ENCODE measurements around the gene ECI1. TPM values are rescaled to one million over a fixed set of nuclear protein-coding genes. Genes with fewer than 3 reads are reported as not detected.

ECI1 gene
- total and polyA plus RNA-seq, 4 donors = 18.8 to 58.9 (median 53.9) TPM

GRCh38 chr16:2235695-2236336 lies 15.6 kb downstream of the ECI1 start:
- Histone ChIP-seq H3K27ac (ENCODE audit: low read depth, low read length) (no peak overlapping the region), H3K36me3 (ENCODE audit: control insufficient read depth, insufficient read depth, low read length) (peaks cover 96% of the 10 kb centered on the region), H3K9me3 (ENCODE audit: control insufficient read depth, insufficient read depth, low read length) (no peaks in the 10 kb centered on the region), H3K4me1 (ENCODE audit: control insufficient read depth, insufficient read depth, low read length) (peaks cover 21% of the 10 kb centered on the region), H3K4me3 (ENCODE audit: low read depth, low read length) (no peak overlapping the region), H3K27me3 (ENCODE audit: control insufficient read depth, insufficient read depth, low read length) (peaks cover 15% of the 10 kb centered on the region)
- DNase-seq (ENCODE audit: low read depth in 4 of 6, low spot score in 6 of 6) = no peak
- WGBS (ENCODE audit: insufficient coverage) = 78% methylated on average over 19 of the region's 19 CpGs

- 94% methylated on average over 28 of the region's 28 CpGs for WGBS (ENCODE audit: insufficient coverage)
These were observed 16.1 kb downstream of the ECI1 start for GRCh38 chr16:2235234-2235651.

GRCh38 chr16:2234813-2235170 lies 16.6 kb downstream of the ECI1 start:
- 92% methylated on average over 16 of the region's 18 CpGs for WGBS (ENCODE audit: insufficient coverage)
- Histone ChIP-seq H3K27me3 (ENCODE audit: control insufficient read depth, insufficient read depth, low read length) (peaks cover 15% of the 10 kb centered on the region), H3K27ac (ENCODE audit: low read depth, low read length) (no peak overlapping the region), H3K9me3 (ENCODE audit: control insufficient read depth, insufficient read depth, low read length) (no peaks in the 10 kb centered on the region), H3K4me3 (ENCODE audit: low read depth, low read length) (no peak overlapping the region), H3K36me3 (ENCODE audit: control insufficient read depth, insufficient read depth, low read length) (peaks cover 99% of the 10 kb centered on the region), H3K4me1 (ENCODE audit: control insufficient read depth, insufficient read depth, low read length) (peaks cover 21% of the 10 kb centered on the region)
- DNase-seq (ENCODE audit: low read depth in 4 of 6, low spot score in 6 of 6) = no peak

More at GRCh38 chr16:2235234-2235651, 16.1 kb downstream of the ECI1 start:
- no peak overlapping the region for H3K4me3 ChIP-seq (ENCODE audit: low read depth, low read length)
- H3K4me1 ChIP-seq (ENCODE audit: control insufficient read depth, insufficient read depth, low read length) = peaks cover 21% of the 10 kb centered on the region
- H3K9me3 ChIP-seq (ENCODE audit: control insufficient read depth, insufficient read depth, low read length) = no peaks in the 10 kb centered on the region
- peaks cover 15% of the 10 kb centered on the region for H3K27me3 ChIP-seq (ENCODE audit: control insufficient read depth, insufficient read depth, low read length)
- no peak overlapping the region for H3K27ac ChIP-seq (ENCODE audit: low read depth, low read length)
- H3K36me3 ChIP-seq (ENCODE audit: control insufficient read depth, insufficient read depth, low read length) = peaks cover 97% of the 10 kb centered on the region
- DNase-seq (ENCODE audit: low read depth in 4 of 6, low spot score in 6 of 6) = no peak

- Histone ChIP-seq H3K9me3 (ENCODE audit: control insufficient read depth, insufficient read depth, low read length) (no peaks in the 10 kb centered on the region), H3K27ac (ENCODE audit: low read depth, low read length) (no peak overlapping the region), H3K36me3 (ENCODE audit: control insufficient read depth, insufficient read depth, low read length) (peaks cover 99% of the 10 kb centered on the region), H3K27me3 (ENCODE audit: control insufficient read depth, insufficient read depth, low read length) (peaks cover 15% of the 10 kb centered on the region), H3K4me1 (ENCODE audit: control insufficient read depth, insufficient read depth, low read length) (peaks cover 21% of the 10 kb centered on the region), H3K4me3 (ENCODE audit: low read depth, low read length) (no peak overlapping the region)
- no peak for DNase-seq (ENCODE audit: low read depth in 4 of 6, low spot score in 6 of 6)
- 94% methylated on average over 40 of the region's 51 CpGs for WGBS (ENCODE audit: insufficient coverage)
These were observed 17.2 kb downstream of the ECI1 start for GRCh38 chr16:2233872-2234812.

GRCh38 chr16:2233046-2233775 lies 18.2 kb downstream of the ECI1 start:
- H3K27me3 ChIP-seq (ENCODE audit: control insufficient read depth, insufficient read depth, low read length) = peaks cover 15% of the 10 kb centered on the region
- H3K27ac ChIP-seq (ENCODE audit: low read depth, low read length) = no peak overlapping the region
- H3K4me1 ChIP-seq (ENCODE audit: control insufficient read depth, insufficient read depth, low read length) = peaks cover 21% of the 10 kb centered on the region
- WGBS (ENCODE audit: insufficient coverage) = 92% methylated on average over 28 of the region's 28 CpGs
- H3K36me3 ChIP-seq (ENCODE audit: control insufficient read depth, insufficient read depth, low read length) = peaks cover 99% of the 10 kb centered on the region
- no peaks in the 10 kb centered on the region for H3K9me3 ChIP-seq (ENCODE audit: control insufficient read depth, insufficient read depth, low read length)
- H3K4me3 ChIP-seq (ENCODE audit: low read depth, low read length) = no peak overlapping the region
- DNase-seq (ENCODE audit: low read depth in 4 of 6, low spot score in 6 of 6) = no peak

DNA sequence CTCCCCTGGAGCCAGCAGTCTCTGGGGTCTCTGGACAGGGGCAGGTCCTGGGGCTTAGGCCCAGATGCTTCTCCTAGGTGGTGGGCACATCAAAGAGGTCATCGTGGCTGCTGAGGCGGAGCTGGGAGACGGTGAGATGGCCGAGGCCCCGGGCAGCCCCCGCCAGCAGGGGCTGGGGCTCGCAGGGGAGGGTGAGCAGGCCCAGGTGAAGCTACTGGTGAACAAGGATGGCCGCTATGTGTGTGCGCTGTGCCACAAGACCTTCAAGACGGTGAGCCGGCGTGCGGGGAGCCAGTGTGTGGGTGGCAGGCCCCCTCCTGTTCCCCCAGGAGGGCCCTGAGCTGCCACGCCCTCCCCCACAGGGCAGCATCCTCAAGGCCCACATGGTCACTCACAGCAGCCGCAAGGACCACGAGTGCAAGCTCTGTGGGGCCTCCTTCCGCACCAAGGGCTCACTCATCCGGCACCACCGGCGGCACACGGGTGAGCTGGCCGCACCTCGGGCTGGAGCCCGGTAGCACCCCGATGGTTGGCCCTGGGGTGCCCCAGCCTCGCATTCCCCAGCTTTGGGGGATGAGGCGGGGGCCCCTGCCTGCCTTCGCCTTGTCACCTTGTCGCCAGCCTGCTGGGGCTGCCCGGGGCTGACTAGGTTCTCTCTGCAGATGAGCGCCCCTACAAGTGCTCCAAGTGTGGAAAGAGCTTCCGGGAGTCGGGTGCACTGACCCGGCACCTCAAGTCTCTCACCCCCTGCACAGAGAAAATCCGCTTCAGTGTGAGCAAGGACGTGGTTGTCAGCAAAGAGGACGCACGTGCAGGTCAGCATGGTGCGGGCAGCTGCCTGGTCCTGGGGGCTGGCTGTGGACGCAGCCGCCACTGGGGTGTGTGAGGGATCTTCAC lies 19.0 kb downstream of the ECI1 start:
- Histone ChIP-seq H3K36me3 (ENCODE audit: control insufficient read depth, insufficient read depth, low read length) (peaks cover 96% of the 10 kb centered on the region), H3K27me3 (ENCODE audit: control insufficient read depth, insufficient read depth, low read length) (peaks cover 15% of the 10 kb centered on the region), H3K4me3 (ENCODE audit: low read depth, low read length) (no peak overlapping the region), H3K9me3 (ENCODE audit: control insufficient read depth, insufficient read depth, low read length) (no peaks in the 10 kb centered on the region), H3K4me1 (ENCODE audit: control insufficient read depth, insufficient read depth, low read length) (peaks cover 15% of the 10 kb centered on the region), H3K27ac (ENCODE audit: low read depth, low read length) (no peak overlapping the region)
- 92% methylated on average over 39 of the region's 41 CpGs for WGBS (ENCODE audit: insufficient coverage)
- no peak for DNase-seq (ENCODE audit: low read depth in 4 of 6, low spot score in 6 of 6)

- Histone ChIP-seq H3K27ac (ENCODE audit: low read depth, low read length) (no peak overlapping the region), H3K4me1 (ENCODE audit: control insufficient read depth, insufficient read depth, low read length) (peaks cover 5% of the 10 kb centered on the region), H3K27me3 (ENCODE audit: control insufficient read depth, insufficient read depth, low read length) (peaks cover 6% of the 10 kb centered on the region), H3K4me3 (ENCODE audit: low read depth, low read length) (no peak overlapping the region), H3K9me3 (ENCODE audit: control insufficient read depth, insufficient read depth, low read length) (no peaks in the 10 kb centered on the region), H3K36me3 (ENCODE audit: control insufficient read depth, insufficient read depth, low read length) (peaks cover 95% of the 10 kb centered on the region)
- DNase-seq (ENCODE audit: low read depth in 4 of 6, low spot score in 6 of 6) = no peak
- 92% methylated on average over 25 of the region's 29 CpGs for WGBS (ENCODE audit: insufficient coverage)
These were observed 20.1 kb downstream of the ECI1 start for GRCh38 chr16:2231016-2231931.

DNA sequence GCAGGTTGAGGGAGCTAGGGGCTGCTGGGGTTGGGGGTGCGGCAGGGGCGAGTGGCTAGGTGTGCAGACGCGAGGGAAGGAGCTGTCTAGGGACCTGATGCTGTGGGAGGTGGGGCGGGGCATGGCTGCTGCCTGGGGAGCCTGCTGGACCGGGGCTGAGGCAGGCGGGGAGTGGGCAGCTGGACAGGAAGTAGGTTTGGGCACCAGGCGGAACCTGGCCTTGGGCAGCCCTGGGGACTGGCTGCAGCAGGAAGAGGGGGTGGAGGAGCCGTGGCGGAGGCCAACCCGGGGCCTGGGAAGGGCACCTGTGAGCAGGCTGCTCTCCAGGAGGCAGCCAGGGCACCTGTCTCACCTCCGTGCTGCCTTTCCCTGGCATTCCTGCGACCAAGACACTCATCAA lies 21.0 kb downstream of the ECI1 start:
- no peak for DNase-seq (ENCODE audit: low read depth in 4 of 6, low spot score in 6 of 6)
- no peaks in the 10 kb centered on the region for H3K4me1 ChIP-seq (ENCODE audit: control insufficient read depth, insufficient read depth, low read length)
- whole genome bisulfite sequencing (ENCODE audit: insufficient coverage) = 90% methylated on average over 13 of the region's 13 CpGs
- H3K9me3 ChIP-seq (ENCODE audit: control insufficient read depth, insufficient read depth, low read length) = no peaks in the 10 kb centered on the region
- no peak overlapping the region for H3K4me3 ChIP-seq (ENCODE audit: low read depth, low read length)
- H3K27ac ChIP-seq (ENCODE audit: low read depth, low read length) = no peak overlapping the region
- peaks cover 94% of the 10 kb centered on the region for H3K36me3 ChIP-seq (ENCODE audit: control insufficient read depth, insufficient read depth, low read length)
- H3K27me3 ChIP-seq (ENCODE audit: control insufficient read depth, insufficient read depth, low read length) = no peaks in the 10 kb centered on the region

Measured in spinal cord (tissue), 10 donors.